Measurements from ENCODE around the gene USH2A. TPM values are rescaled to one million over a fixed set of nuclear protein-coding genes. Genes with fewer than 3 reads are reported as not detected.

The USH2A gene, protein sequence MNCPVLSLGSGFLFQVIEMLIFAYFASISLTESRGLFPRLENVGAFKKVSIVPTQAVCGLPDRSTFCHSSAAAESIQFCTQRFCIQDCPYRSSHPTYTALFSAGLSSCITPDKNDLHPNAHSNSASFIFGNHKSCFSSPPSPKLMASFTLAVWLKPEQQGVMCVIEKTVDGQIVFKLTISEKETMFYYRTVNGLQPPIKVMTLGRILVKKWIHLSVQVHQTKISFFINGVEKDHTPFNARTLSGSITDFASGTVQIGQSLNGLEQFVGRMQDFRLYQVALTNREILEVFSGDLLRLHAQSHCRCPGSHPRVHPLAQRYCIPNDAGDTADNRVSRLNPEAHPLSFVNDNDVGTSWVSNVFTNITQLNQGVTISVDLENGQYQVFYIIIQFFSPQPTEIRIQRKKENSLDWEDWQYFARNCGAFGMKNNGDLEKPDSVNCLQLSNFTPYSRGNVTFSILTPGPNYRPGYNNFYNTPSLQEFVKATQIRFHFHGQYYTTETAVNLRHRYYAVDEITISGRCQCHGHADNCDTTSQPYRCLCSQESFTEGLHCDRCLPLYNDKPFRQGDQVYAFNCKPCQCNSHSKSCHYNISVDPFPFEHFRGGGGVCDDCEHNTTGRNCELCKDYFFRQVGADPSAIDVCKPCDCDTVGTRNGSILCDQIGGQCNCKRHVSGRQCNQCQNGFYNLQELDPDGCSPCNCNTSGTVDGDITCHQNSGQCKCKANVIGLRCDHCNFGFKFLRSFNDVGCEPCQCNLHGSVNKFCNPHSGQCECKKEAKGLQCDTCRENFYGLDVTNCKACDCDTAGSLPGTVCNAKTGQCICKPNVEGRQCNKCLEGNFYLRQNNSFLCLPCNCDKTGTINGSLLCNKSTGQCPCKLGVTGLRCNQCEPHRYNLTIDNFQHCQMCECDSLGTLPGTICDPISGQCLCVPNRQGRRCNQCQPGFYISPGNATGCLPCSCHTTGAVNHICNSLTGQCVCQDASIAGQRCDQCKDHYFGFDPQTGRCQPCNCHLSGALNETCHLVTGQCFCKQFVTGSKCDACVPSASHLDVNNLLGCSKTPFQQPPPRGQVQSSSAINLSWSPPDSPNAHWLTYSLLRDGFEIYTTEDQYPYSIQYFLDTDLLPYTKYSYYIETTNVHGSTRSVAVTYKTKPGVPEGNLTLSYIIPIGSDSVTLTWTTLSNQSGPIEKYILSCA (N-terminal part only)
- total RNA-seq (2022; extraction: Qiagen RNA extraction; ENCODE audit: low read depth) = not detected in 5 replicates

DNA sequence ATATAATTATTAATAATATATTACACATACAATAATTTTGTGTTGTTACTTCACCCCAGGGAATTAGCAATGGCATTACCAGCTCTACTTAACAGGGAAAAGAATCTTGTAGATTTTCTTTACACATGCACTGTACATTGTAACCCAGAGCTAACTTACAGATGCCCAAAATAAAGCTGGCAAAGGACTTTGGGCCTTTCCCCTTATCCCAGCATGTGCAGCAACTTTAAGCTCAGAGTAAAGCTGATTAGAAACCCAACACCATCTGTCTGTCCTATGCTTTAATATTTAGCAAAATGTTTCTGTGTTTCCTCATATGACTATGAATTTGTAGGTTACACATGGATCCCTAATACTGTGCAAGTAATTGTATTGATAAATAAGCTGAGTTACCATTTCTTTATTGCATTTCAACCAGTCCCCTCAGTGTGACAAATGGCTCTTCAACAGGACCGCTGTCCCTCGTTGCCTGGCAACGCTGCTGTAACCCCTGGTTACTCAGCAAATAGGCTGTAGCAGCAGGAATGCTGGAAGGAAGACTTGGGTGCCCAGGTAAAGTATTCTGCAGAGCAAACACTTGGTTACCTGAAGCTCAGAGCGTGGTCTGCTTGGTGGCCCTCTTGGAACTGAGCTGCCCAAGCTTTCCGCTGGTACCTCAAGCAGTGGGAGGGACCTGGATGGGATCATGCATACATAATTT lies at the start of gene USH2A:
Gene USH2A (minus strand): TSS at position 628 of the 700 bp plus-strand sequence. CDS start 1,112 bp downstream, outside the sequence.

All from A549 treated with RU486 at 1 μM for 4 hours (cell line).